HG02970 (cell line): ENCODE data around the gene LUZP1.

Source experiments
- ATAC-seq: cut with Tn5 transposase; IDR thresholded peaks from one replicate; pipeline ENCODE4 v1.9.1; 2021; ENCODE audit warnings: mild to moderate bottlenecking, moderate library complexity, moderate number of reproducible peaks; ENCODE audit not compliant: unreplicated experiment, low FRiP score

LUZP1 gene

DNA sequence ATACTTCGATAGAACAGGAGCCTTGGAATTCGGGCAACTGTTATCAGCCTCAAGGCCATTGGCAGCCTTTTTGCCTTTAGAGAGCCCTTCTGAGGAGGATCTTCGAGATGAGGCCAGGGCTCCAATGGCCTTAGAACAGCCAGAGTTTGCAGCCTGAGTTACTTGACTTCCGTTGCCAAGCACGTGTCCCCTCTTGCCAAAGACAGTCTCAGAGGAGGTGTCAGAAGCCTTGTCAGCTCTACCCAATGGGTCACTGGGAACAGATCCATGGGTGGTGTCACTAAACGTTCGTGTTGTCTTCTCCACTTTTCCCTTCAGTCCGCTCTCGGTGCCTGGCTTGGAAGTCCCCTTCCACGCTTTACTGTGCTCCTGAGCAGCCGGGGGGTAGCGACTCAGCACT, 76.2 kb downstream of the LUZP1 start:
- no peak for ATAC-seq

DNA sequence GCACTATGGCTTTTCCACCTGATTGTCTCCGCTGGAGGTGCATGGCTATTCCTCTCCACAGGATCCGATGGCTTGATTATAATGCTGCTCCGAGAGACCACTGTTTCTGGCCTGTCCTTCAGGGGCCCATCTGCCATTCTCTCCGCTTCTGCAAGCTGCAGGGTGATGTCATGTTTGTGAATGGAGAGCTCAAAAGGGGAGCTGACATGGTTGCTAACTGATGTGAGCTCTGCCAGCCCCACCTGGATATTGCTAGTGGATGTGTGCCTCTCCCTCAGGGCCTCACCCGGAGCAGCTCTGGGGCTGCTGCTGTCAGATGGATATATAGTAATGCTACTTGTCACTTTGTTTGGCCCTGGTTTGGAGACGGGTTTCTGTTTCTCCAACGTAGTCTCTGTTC, 77.1 kb downstream of the LUZP1 start:
- no peak for ATAC-seq

DNA sequence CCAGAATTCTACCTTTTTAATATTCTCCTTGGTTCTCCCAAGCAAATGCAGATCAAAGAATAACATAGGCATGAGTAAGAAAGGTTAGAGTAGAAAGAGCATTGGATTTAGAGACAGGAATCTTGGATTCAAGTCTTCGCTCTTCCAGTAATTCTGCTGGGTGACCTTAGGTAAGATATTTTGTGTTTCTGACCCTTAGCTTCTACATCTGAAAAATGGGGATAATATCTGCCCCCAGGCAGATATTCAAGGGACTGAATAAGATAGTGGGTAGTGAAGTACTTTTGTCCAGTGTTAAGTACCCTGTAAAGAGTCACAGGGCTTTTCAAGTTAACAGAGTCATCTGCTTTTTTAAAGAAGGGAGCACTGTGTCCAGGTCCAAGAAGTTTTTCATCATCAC, 78.6 kb downstream of the LUZP1 start:
- ATAC-seq, result no peak

DNA sequence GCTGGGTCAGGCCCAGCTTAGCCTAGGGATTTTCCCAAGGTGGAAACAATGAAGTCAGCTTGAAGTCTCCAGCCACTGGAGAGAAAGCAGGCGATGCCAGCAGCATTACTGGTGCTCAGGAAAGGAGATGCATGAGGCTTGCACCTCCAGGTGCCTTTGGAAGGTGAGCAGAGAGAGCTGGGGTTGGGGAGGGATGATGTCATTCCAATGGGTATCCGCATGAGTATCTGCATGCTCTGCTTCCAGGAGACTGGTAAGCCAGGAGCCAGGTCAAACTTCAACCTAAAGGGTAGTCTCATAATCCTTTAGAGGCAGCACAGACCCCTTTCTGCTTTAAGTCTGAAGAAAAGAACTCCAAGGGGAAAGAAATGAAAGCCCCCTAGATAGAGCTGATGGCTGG, 80.6 kb downstream of the LUZP1 start:
- ATAC-seq, result no peak

DNA sequence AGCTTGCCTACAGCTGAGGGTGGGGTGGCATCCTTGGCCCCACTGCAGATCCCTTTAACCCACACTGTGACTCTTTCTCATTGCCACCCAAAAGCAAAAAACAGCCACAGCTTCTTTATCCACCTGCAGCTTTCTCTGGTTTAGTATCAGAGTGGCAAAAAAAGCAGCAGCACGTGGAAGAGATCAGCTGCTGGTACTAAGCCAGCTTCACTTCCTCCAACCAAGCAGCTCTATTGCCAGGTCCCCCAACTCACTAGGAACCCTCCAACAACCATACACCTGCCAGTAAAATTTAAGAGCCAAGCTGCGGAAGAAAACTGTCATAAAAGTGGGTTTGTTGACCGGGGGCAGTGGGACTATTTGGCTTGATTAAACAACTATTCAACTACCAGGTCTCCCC, 83.0 kb downstream of the LUZP1 start:
- no peak for ATAC-seq

DNA sequence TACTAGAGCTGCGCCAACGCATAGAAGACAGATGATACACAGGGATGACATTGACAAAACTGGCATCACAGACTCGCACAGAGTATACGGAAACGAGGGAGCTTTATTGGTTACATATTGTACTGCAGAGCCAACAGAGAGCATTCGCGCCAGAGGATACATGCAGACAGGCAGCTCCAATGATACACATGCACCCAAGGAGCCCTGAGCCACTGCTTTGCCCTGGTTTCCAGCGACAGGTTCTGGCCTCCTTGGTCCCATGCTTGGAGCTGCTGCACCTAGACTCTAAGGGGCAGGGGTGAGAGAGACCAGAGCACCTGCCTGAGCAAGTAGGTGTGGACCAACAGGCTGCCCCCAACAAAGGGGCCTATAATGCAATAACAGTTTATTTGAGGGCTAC, 83.8 kb downstream of the LUZP1 start:
- ATAC-seq, result no peak

DNA sequence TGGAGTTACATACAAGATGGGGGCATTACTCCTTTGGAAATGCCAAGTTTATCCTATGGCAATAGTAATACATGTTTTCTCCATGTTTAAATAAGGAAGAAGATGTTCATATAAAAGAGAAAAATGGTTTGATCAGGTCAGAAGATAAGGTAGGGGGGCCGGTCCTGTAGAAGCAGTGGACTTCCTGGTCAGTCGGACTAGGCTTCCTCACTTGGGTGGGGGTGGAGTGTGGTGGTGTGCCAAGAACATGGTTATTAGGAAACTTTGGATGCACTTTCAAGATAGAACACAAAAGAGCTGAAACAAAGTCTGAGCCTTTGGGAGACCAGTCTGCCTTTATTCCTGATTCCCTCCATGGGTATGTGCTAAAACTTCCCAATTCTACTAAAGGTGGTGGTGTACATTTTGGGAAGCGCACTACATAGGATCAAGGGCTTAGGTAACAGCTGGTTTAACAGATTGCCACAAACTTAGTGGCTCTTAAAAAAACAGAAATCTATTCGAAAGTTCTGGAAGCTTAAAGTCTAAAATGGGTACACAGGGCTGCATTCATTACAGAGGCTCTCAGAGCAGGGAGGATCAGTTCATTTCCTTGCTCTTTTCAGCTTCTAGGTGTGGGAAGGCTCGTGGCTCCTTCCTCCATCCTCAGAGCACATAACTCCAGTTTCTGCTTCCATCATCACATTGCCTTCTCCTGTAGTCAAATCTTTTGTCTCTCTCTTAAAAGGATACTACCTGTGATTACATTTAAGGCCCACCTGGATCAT, 84.8 kb downstream of the LUZP1 start:
- ATAC-seq, result no peak

DNA sequence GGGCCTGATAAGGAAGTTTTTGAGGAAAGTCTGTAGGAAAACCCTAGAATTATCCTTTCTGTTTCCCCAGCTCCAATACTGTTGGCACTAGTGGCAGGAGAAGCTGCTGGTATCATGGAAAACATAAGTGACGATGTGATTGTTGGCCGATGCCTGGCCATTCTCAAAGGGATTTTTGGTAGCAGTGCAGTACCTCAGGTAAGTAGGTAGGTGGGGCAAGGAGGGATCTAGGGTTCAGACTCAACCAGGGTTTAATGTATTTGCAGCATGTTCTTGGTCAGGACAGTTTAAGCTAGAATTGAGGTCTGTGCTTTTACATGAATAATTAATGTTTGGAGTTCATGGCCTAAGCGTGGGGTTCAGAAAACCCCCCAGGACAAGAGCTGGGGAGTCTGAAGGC, 87.3 kb downstream of the LUZP1 start:
- no peak for ATAC-seq

DNA sequence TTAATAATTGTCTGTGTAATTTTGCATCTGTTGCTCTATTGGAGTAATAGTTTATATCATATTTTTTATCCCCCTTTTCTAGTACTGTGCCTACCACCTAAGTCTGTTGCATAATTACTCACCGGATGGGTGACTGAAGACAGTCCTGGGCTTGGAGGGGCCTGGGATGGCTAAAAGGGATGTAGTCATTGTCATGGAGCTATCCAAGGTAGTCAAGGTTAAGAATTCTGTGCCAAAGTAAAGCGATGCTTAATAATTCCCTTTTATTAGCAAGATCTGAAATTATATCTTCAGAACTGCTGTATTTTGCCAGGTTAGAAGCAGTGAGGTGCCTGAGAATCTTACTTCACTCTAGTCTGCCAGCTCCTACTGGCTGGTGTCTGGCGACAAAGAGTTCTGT, 87.8 kb downstream of the LUZP1 start:
- no peak for ATAC-seq

DNA sequence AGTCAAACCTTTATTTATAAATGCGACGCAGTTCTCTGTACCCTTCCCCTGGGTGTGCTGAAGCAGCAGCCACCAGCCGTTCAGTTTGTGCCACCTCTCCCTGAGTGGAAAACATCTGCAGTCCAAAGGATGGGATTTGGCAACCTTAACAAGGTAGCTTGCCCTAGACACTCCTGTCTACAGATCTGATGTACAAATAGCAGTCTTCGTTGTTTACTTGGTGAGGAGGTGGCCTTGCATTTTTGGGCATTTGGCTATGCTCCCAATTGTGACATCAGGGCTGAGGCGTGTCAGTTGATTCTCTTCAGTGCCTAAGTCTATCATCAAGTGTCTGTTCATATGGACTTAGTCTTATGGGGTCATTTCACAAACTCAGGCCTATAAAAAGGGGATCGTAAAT, 89.6 kb downstream of the LUZP1 start:
- no peak for ATAC-seq

DNA sequence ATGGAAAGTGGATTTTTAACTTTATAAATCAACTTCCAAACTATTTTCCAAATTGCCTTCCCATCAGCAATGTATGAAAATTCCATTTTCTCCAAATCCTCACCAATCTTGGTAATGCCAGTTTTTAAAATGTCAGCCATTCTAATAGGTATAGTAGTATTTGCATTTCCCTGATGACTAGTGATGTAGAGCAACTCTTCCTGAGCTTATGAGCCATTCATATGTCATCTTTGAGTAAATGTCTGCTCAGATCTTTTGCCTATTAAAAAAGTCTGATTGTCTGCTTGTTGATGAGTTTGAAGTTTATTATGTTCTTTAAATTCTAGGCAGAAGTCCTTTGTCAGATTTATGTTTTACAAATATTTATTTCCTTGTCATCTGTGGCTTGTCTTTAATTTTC, 94.6 kb downstream of the LUZP1 start:
- no peak for ATAC-seq

DNA sequence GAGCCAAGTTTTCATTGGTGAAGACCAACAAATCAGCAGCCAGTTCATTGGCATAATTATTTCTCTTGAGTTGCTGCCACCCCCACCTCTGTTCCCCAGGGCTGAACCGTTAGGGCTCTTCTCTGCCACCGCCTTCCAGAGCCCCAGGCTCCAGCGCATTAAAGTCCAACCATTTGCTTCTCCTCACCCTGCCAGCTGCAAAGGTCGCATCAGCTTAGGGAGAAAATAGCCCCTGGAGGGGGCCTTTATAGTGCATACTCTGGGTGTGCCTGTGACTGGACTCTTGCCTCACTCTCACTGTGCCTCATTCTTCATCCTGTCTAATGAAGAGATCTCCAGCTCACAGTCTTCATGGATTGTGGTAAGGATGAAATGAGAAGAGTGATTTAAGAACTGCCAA, 99.0 kb downstream of the LUZP1 start:
- ATAC-seq, result no peak

DNA sequence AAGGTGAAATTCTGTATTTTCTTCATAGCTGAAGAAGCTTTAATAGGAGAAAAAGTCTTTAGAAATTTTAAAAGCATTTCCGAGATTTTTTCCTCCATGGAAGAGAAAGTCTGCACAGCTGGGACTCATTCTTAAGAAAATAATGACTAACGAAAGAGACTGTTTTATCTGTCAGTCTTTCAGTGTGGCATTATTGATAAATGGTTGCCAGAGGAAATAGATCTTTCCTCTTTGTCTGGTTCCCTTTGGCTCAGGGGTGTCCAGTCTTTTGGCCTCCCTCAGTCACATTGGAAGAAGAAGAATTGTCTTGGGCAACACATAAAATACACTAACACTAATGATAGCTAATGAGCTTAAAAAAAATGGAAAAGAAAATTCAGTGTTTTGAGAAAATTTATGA, 99.5 kb downstream of the LUZP1 start:
- no peak for ATAC-seq

DNA sequence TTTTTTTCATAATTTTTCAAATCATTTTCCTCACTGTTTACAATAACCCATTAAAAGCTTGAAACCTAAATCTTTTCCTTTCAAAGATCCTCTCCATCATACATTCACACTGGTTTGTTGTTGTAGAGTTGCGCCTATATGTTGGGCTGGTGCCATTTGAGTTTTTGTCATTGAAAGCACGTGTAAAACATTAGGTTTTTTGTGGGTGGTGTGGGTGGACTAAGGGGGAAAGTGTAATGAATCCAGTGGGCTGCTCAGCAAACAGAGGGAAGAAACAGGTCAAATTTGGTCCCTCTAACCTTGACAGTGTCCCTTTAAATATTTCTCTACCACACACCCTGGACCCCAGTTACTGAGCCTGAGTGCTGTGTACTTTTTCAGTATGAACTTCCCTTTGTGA, 102.6 kb downstream of the LUZP1 start:
- ATAC-seq, result no peak

DNA sequence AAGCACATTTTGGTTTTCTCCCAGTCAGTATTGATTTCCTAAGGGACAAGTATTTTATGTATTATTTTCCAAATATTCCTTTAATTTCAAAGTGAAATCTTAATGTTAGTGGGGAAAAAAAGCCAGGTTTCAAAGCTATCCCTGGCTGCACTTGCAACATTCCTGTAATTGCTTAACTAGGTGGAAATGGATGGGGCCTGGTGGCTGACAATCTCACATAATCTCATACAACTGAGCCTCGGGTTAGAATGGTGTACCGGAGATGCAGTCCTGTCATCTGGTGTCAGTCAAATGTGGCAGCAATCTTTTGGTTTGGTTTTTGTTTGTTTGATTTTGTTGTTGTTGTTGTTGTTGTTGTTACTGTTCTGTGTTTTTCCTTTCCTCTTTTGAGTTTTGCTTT, 103.3 kb downstream of the LUZP1 start:
- ATAC-seq, result no peak

DNA sequence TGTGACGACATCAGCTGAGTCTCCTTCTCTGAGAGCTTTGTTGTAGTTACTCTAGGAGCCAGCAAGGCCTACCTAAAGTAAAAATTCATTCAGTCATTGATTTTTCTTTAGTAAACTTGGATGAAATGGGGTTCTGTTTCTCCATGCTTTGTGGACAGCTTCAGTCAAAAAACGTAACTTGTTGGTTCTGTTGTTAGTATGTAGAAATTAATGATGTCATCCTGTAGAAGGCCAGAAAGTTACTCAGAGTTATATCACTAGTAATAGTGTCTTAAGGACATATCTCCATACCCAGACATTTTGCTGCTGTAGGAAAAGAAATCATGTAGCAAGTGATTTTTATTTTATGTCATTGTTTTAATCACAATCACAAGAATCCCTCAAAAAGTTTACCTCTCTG, 106.4 kb downstream of the LUZP1 start:
- ATAC-seq, result no peak

DNA sequence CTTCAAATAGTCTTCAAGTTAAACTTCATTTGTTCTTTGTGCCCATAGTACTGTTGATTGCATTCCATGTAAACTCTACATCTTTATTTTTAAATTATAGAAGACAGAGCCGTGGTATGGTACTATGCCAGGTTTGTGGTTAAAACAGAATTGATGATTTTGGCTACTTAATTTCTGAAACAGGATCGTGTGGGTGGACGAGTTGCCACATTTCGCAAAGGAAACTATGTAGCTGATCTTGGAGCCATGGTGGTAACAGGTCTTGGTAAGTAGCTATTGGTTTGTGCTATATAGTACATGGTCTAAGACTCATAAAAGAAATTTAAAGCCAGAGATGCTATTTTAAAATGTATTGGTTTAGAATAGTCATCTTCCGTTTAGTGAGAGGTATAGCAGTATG, 111.4 kb downstream of the LUZP1 start:
- no peak for ATAC-seq

DNA sequence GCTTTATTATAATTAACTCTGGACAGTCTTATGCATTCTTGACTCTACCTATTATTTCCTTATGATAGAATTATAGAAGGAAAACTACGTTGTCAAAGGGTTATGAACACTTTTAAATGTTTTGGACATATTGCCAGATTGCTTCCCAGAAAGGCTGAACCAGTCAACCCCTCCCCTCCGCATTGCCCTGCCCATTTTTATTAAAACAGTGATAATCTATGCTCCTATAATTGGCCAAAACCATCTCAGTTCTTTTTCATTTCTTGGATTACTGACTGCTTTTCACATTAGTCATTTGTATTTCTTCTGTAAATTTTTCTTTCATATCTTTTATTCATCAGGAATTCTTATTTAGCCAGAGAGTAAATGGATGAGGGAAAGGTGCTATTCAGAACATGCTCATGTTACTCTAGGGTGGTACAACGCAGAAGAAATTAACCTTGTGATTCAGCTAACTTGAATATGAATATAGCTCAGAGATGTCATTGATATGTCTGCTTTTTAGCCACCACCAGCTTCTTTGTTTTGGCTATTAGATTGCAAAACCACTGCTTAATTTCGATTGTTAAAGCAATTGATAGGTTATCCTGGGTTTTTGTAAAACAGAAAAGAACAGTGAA, 117.3 kb downstream of the LUZP1 start:
- ATAC-seq, result no peak

DNA sequence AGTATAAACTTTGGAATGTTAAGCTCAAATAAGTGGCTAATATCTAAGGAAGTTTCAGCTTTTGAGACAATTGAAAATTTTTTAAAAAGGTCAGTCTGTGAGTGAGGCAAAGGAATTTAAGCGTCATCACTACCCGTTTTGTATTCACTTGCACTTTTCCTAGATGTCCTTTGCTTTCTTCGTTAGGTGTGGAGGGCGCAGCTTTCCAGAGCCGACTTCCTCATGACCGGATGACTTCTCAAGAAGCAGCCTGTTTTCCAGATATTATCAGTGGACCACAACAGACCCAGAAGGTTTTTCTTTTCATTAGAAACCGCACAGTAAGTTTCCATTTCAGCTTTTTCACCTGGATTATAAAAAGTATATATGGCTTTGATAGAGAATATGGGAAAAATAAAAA, 118.5 kb downstream of the LUZP1 start:
- no peak for ATAC-seq

DNA sequence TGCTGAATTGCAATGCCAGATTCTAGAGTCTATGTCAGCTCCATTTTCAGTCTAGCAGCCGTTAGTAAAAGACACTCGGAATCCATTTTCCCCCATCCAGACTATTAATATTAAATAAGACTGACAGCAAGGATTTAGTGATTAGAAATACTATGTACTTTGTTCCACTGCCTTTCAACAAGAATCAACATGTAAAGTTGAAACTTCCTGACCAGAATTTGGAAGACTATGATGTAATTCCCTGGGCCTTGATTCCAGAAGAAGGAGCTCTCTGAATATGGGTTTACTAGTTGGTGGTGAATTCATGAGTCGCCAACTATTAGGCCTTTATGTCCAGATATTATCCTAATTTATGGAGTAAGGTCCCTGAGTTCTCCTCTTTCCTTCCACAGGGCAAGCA, 124.6 kb downstream of the LUZP1 start:
- ATAC-seq, result no peak

DNA sequence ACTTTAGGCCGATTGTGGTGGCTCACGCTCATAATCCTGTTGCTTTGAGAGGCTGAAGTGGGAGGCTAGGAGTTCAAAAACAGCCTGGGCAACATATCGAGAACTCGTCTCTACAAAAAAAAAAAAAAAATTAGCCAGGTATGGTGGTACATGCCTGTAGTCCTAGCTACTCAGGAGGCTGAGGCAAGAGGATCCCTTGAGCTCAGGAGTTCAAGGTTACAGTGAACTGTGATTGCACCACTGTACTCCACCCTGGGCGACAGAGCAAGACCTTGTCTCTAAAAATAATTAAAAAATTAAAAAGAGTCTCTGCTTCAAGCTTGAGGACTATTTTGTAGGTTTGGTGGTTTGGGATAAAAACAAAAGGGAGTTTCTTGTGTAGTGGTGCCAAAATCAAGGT, 128.1 kb downstream of the LUZP1 start:
- ATAC-seq, result no peak

DNA sequence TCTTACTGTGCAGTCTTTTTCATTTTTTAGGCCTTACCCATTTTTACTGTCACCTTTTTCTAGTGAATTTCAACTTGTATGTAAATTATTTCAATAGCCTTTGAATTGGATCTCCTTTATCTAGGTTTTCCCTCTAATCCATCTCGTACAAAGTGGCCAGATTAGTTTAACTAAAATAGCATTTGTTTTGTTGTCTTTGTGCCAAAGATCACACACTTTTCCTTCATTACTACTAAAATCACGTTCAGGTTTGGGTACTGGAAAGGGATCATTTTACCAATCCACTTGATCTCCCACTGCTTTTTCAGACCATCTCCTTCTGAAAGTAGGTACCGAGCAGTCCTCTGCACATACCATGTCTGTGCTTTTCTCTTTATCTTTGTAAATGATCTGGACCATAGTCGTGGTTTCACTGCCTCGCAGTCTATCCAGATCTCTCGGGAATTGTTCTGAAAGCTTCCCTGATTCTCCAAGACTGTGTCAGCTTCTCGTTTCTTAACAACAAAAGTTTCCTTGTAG, 129.3 kb downstream of the LUZP1 start:
- ATAC-seq, result no peak
